ENCODE measurements around the gene BZW2.
"Not testable (repeated sequence)": the region's sequence is repeated elsewhere in the genome, so short reads cannot be mapped to it uniquely, and the experiment has no call there.

The BZW2 gene

DNA sequence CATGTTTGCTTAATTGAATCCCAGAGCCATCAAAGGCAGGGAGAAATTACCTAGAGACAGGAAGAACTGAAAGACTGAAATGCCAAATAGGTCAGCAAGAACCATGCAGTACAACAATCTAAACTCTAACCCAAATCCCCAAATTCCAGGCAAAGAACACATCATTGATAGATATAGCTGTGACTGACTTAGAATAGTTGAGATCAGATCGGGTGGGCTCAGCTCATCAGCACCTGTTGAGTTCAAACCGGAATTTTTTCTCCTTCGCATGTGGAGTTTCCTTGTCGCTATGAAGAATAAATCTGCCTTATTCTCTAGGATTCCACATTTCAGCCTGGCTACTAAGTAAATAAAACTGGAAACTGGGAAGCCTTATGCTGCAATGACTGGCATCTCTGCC, 1.8 kb upstream of the BZW2 start:
- DNase-seq: no peak

DNA sequence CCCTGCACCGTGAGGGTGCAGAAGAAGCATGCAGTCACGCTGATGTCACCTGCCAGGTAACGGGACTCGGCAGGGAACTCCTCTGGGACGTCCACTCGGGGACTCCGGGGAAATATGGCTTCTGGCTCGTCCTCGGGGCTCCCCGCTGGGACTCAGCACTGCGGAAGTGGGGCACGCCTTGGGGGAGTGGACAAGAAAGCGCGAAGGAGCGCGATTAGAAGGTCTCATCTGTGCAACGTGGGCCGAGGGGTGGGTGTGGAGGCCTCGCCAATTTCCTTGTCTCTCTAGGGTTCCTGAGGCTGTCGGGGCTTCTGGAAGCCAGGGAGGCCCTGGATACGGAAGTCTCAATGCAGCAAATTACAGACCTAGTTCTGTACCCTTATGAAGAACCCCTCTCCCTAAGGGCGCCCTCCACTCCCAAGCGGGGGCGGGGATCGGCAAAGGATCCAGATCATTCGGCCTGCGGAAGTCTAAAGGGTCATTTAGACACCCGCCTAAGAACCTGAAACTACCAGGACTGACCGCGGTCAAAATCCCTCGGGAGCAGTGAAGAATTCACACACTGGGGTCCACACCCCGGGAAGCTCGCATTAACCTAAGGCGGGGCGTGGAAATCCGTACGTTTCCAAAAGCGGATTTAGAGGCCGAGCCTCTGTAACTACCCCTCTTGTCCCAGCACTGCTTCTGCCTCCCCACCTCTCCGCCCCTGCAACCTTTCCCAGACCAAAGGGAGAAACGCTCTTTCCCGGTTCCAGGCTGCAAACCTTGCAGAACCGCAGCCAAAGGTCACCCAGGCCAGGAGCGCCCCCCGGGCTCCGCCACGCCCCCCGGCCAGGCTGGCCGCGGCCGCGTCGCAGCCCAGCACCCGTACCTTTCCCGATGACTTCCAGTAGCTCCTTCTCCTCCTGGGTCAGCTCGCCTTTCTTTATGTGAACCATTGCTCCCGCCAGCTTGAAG, 1.1 kb upstream of the BZW2 start:
- peak; percentile 97 for DNase-seq

DNA sequence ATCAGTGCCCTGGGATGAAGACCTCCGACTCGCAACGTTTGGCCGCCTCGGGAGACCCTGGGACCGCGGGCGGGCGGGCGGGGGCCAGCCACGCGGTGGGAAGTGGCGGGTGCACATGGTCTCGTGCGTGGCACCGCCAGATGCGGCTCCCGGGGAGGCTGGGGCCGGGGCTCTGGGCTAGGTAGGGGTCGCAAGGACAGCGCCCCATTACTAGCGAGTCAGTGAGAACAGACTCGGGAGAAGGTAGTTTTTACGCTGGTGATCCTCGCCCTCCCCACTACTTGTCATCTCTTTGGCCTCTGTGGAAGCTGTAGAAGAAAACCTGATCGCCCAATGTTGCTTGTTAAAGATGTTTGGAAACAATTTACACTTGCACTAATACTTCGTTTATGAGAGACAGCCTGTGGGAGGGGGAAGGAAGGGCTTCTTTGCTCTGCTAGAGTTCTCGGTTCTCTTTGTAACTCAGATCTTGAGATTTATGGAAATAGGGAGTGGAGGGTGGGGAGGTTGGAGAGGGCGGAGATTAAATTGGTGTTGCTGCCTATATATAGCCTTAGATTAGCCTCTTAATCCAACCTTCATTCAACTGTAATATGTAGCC, 591 bp downstream of the BZW2 start:
- no peak for DNase-seq

DNA sequence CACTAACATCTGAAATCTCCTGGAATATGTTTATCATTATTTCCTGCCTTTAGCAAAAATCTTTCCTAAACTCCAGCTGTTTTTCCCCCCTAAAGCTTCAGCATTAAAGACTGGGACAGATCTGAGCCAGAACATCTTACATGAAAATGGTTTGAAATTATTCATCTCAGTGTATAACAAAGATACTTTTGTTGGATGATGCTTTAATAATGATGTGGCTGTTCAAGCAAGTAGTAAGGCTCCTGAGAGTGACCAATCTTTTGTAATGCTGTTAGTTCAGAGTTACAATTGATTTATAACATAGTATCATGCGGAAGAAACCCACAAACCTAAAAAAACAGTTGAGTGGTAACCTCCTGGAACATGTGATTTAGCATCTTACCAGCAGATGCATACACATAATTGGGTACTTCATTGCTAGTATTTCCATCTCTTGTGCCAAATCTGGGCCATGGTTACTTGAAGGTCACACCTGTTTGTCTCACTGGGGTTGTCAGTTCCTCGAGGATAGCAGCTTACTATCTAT, 1.5 kb downstream of the BZW2 start:
- no peak for DNase-seq

DNA sequence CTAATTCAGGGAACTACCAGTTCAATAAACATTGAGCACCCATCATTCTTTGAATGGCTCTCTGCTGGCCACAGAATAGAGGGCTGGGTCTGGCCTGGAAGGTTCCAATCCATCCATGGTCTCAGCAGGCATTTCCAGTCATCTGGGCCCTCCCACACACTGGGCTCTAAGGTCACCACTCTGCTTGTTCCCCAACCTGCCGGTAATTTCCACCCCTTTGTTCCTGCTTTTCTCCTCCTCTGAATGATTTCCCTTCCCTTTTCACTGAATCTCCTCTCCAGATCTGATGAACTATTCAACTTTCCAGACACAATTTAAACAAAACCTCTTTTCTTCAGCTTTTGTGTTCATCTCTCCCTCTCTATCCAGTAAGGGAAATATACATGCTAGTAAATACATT, 2.6 kb downstream of the BZW2 start:
- no peak for DNase-seq

DNA sequence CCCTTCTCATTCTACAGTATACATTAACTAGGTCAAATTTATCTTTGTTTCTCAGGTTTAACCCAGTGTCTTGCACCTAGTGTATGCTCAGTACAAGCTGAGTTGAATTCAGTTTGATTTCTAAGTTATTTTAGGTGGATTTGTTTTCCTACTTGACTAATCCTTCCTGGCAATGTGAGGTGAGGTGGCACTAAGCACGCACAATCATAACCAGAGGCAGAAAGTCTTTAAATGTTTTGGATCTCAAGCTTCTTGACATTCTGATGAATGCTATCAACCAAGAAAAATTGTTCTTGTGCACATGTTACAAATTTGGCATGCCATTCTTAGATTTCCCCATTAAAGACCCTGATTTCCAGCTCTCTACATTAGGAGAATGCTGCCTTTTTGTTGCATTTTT, 3.2 kb downstream of the BZW2 start:
- no peak for DNase-seq

DNA sequence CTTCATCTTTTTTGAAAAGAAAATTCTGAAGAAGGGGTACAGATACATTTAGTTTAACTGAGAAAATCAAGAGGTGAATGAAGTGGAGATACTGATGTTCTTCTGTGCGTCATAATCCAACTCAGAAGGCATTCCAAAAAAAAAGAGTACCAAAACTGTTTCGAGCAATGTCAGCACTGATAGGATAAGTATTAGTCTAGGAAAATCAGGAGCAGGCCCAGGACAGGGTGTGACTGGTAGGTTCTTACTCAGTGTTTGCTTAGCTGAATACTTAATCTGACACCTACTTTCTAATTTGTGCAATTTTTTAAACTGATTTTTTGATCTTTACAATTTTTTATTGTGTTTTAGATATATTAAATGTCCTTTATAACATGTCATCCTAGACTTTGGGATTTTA, 4.3 kb downstream of the BZW2 start:
- no peak for DNase-seq

DNA sequence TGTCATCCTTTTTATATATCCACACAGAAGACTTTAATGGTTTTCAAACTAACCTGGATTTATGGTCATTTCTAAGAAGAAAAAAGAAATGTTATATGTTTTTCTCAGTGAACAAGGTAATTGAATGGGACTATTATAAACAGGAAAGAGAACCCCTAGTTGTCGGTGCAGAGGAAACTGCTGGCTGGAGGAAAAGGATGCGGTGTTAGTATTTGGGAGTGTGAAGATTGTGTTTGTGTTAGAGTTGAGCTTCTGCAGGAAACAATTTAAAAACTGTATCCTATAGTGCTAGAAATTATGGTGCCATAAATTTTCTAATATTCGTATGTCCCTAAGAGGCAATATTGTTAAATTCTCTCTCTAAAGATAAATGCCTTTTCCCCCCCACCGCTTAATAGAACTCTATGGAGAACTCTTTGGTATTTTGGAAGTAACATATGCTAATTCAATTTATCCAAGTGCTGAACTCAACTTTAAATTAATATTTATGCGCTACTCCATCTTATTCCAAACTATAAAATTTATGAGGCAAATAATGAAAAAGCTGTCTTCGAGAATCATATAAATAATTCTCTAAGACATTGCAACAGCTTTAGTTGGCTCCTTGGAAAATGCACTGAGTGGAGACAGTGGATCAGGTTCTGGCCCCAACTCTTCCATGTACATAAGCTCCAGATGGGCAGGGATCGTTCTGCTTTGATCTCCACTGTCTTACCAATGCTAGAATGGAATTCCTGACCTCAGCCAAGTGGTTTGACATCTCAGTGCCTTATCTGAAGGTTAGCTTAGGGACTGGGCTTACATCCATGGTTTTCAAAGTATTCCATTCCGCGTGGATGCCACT, 5.6 kb downstream of the BZW2 start:
- no peak for DNase-seq

DNA sequence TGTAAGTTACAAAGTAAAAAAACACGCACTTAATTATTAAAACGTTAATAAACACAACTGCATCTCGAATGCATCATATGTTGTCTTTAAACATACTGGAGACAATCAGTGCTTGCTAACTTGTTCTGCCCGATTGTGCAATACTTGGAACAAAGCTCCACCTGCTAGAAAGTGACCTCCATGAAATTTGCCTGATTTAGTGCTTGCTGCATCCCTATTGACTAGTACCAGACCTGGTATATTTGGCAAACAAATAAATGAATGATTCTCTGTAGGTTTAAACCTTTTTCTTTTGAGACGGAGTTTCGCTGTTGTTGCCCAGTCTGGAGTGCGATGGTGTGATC, 6.2 kb downstream of the BZW2 start:
- DNase-seq: no peak

DNA sequence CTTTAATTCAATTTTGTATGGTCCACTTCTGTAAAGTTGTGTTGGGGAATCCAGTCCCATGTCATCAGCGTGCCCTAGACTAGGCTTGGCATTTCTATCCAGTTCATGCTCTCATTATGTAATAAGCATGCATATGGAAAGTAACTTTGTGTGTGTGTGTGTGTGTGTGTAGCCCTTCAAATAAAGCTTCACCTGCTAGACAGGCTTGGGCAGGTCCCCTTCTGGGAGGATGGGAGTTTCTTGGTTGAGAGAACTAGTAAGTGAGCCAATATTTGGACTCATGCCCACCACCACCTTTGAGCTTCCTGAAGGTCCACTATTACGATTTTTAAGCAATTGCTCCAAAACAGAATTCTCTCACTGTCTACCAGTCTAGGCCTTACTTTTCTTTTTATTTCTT, 6.9 kb downstream of the BZW2 start:
- no peak for DNase-seq

DNA sequence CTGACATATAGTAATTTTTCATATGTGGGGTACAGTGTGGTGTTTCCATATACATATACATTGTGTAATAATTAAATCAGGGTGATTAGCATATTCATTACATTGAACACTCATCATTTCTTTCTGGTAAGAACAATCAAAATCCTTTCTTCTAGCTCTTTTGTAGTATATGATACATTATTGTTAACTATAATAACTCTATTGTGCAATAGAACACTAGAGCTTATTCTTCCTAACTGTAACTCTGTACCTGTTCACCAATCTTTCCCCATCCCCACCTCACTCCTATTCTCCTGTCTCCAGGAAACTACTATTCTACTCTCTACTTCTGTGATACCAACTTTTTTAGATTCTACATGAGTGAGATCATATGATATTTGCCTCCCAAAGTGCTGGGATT, 9.4 kb downstream of the BZW2 start:
- no peak for DNase-seq

DNA sequence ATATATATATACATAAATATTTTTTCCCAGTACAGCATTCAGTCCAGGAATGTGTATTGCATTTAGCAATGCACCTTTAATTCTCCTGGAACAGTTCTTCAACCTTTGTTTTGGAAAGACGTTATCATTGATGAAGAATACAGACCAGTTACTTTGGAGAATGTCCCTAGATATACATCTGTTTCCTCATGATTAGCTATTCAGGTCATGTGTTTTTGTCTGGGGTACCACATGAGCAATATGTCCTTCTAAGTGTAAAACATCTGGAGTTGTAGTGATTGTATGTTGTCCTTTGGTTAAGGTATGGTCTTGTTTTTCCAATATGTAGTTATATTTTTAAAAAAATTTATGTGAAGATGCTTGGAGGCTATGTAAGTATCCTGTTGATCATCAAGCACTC, 10.2 kb downstream of the BZW2 start:
- no peak for DNase-seq

DNA sequence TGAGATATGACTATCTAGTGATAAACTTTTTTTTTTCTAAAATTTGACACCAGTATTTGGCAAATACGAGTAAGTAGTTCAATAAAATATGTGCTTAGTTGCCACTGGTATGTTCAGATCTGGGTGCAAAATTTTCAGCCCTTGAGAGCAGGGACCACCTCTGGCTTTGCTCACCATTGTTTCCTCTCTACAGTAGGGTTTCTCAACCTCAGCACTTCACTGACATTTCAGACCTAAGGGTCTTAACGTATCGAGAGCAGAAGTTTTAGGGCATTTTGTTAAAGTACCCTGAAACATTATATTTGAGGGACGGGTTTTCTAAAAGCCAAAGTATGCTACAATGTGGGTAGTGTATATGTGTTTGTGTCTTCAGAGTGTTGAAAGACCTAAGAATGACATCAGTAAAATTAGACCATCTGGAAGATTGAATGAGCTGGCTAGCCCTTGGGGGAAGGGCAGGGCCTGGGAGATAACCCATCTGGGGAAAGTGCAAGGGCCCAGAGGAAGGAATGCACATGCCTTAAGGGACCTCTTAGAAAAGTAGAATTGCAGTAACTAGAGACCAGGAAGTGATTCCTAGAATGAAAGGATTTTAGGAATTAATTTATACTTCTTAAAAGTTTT, 11.8 kb downstream of the BZW2 start:
- no peak for DNase-seq

DNA sequence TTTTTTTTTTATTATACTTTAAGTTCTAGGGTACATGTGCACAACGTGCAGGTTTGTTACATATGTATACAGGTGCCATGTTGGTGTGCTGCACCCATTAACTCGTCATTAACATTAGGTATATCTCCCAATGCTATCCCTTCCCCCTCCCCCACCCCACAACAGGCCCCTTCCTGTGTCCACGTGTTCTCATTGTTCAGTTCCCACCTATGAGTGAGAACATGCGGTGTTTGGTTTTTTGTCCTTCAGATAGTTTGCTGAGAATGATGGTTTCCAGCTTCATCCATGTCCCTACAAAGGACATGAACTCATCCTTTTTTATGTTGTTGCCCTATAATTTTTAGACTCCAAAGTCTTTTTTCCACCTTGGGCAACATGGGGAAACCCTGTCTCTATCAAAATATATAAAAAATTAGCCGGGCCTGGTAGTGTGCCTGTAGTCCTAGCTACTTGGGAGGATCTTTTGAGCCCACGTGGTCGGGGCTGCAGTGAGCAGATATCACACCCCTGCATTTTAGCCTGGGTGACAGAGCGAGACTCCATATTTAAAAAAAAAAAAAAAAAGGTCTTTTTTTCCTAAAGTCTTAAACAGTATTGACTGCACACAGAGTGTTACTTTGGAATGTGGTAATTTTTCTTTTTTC, 14.0 kb downstream of the BZW2 start:
- DNase-seq: not testable (repeated sequence)

DNA sequence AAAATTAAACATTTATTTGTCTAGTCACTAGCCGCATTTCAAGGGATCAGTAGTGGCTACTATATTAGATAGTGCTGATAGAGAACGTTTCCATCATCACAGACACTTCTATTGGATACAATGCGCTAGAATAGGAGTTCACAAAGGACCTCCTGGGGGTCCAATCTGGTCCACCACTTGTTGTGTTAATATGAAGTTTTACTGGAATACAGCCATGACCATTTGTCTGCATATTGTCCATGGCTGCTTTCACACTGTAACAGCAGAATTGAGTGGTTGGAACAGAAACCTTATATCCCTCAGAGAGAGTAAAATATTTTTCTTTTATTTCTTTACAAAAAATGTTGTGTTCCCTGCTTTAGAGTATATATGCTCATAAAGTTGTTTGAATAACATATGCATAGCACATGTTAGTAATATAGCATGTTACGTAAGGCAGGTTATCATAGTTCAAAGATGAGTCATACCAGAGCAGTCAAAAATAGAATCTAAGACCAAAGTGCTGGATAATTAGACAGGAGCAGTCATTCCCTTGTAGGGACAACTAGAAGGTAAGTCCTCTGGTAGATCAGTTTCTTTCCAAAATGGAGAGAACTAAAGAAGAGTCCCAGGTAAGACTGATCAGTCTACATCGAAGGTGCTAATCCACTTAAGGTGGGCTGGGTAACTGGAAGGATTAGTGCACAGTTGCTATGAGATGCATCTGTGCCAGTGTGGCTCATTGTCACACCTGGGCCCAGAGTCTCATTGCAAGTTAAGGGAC, 14.9 kb downstream of the BZW2 start:
- no peak for DNase-seq

DNA sequence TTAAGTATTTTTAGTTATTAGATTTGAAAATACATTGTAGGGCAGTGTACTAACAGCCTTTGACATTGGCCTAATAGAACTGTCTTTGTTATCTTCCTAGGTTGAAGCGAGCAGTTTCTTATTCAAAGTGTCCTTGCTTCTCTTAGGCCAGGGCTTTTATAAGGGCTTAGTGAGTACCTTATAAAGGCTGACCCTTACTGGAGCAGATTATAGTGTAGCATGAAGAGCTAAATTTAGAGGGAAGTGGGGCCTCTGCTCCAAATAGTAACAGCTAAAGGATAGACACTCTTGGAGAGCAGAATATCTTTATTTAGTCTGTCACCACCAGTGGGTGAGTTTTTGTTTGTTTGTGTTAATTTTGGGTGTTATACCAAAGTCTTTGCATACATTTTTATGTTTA, 15.9 kb downstream of the BZW2 start:
- no peak for DNase-seq

DNA sequence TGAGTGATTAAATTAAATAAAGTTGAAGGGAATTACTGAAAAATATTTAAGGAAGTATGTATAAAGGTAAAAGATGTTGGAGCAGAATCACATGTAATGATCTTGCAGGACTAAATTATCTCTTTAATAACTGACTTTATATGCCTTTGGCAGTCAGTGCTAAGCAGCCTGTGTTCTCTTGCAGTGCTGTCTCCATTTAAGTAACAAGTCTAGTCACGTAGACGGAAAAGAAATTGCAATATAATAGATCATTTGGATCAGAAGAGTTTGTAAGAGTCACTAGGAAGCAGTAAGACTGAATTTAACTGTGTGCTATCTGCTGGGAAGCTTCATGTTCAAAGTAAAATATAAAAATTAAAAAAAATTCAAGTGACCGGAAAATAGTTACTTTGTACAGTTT, 21.4 kb downstream of the BZW2 start:
- DNase-seq: no peak

DNA sequence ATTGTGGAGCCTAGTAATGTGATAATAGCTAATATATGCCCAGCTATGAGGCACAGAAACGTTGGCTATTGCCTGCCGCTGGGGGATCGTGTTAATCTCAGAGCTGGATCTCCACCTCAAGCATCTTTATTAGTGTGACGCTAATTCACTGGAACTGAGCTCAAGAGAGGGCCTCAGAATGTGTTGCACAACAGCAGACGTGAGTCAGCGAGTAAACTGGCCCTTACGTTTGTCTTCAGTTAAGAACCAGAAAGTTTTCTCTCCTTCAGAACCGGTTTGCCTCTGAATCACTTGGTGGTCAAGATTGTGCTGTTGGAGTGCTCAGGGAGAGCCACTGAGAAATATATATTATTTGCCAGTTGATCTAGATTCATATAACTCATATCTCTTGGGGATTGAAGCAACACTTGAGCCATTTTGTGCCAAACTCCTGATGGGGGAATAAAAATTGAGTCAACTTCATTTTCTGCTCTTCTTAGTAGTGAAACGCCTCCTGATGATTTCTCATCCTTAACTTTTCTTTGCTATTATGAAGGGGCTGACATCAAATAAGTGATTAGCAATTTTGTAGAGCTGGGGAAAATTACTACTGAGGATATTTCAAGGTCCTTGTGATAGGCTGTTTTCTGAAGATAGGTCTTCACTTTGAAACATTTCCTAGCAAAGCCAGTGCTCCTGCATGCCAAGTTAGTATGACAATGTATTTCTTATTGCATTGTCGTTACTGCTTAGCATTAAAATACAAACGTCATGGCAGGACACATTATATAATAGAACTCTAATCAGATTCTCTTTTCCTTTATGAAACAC, 22.3 kb downstream of the BZW2 start:
- no peak for DNase-seq

DNA sequence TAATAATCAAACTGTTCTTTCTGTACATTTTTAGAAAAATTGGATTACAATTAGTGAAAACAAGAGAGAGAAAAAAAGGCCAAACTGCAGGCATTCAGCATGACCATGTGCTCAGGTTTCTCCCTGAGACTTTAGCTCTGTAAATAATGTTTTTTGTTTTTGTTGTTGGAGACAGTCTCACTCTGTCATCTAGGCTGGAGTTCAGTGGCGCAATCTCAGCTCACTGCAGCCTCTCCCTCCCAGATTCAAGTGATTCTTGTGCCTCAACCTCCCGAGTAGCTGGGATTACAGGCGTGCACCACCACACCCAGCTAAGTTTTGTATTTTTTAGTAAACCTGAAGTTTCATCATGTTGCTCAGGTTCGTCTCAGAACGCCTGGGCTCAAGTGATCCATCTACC, 23.0 kb downstream of the BZW2 start:
- DNase-seq: no peak

DNA sequence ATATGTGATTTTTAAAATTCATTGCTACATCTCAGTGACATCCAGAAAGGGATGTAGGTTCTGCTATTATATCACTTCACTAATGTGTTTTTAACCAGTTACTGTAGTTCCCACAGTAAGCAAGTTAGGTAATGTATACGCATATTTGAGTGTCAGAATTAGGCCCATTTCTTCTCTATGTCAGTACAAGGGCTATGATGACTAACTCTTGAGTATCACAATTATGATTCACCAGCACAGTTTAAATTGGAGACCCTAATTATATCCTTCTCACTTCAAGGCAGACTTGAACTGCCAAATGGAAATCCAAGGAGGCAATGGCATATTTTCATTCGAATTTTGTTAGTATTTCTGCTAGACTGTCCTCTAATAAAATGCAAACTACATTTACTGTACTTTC, 23.6 kb downstream of the BZW2 start:
- DNase-seq: no peak
